Ascending aorta (tissue), 2 donors: ENCODE results near the gene EIF2S1. TPM values are rescaled to one million over a fixed set of nuclear protein-coding genes. Genes with fewer than 3 reads are reported as not detected.

Source experiments
- DNase-seq, 2 donors: peaks; one replicate each; pipeline ENCODE4 v3.0.0-alpha.2; 2019; ENCODE audit warnings: low spot score in 2 of 2
- H3K27ac ChIP-seq, 2 donors: fragments of 200-600 bp; sonication (generic); one replicate each; pipeline ENCODE4 v1.5.1; 2016 to 2017; ENCODE audit warnings: mild to moderate bottlenecking in 1 of 2
- H3K27me3 ChIP-seq: fragments of 200-600 bp; sonication (generic); one replicate; pipeline ENCODE4 v1.5.1; 2017
- H3K36me3 ChIP-seq, 2 donors: fragments of 200-600 bp; sonication (generic); one replicate each; pipeline ENCODE4 v1.5.1; 2016
- H3K4me1 ChIP-seq, 2 donors: fragments of 200-600 bp; sonication (generic); one replicate each; pipeline ENCODE4 v1.5.1; 2016 to 2017; ENCODE audit warnings: mild to moderate bottlenecking in 1 of 2
- H3K4me3 ChIP-seq, 2 donors: fragments of 200-600 bp; sonication (generic); one replicate each; pipeline ENCODE4 v1.5.1; 2016 to 2017; ENCODE audit warnings: mild to moderate bottlenecking in 1 of 2
- H3K9me3 ChIP-seq, 2 donors: fragments of 200-600 bp; sonication (generic); one replicate each; pipeline ENCODE4 v1.5.1; 2016
- CTCF ChIP-seq, 3 experiments: fragments of 200-600 bp in 2 of 3; fragments of 450-650 bp in 1 of 3; sonication (generic) in 2 of 3; IDR thresholded peaks; one replicate each; pipeline ENCODE4 v1.5.1; 2016 to 2019; ENCODE audit warnings: antibody characterized with exemption in 3 of 3, mild to moderate bottlenecking in 1 of 3, moderate library complexity in 1 of 3
- intact Hi-C: fragments of 100-400 bp; cut with DNase I; formaldehyde crosslinking; loops from one replicate; pipeline ENCODE4 v1.15.1; 2023
- total RNA-seq: library from RNA; depleted of rRNA; stranded (reverse); fragments of >200 nt; gene quantifications from one replicate; pipeline ENCODE4 v1.1.0, GENCODE V29; 2016

Gene EIF2S1
- total RNA-seq, 1 donor from 2014 or later = 55.1 TPM

GRCh38 chr14:67432050-67432564 is 72.0 kb downstream of the EIF2S1 start:
- no peak overlapping the region for H3K4me3 ChIP-seq
- H3K36me3 ChIP-seq = no peaks in the 10 kb centered on the region
- H3K27ac ChIP-seq = no peak overlapping the region
- no peaks in the 10 kb centered on the region for H3K9me3 ChIP-seq
- no peaks in the 10 kb centered on the region for H3K4me1 ChIP-seq
- no peaks in the 10 kb centered on the region for H3K27me3 ChIP-seq
- TF ChIP-seq CTCF (IDR thresholded peaks at IDR 0.05) = no peak
- no peak for DNase-seq
- intact Hi-C loops = no loop called here

- Histone ChIP-seq H3K27me3 (no peaks in the 10 kb centered on the region), H3K4me1 (no peaks in the 10 kb centered on the region), H3K9me3 (no peaks in the 10 kb centered on the region), H3K27ac (no peak overlapping the region), H3K36me3 (no peaks in the 10 kb centered on the region), H3K4me3 (no peak overlapping the region)
- intact Hi-C loops = no loop called here
- no peak for DNase-seq
- TF ChIP-seq CTCF (IDR thresholded peaks at IDR 0.05) = no peak
These were observed 75.5 kb downstream of the EIF2S1 start for GRCh38 chr14:67435603-67436002.

Other genes starting within 250 kb of the EIF2S1 start
- not detected for gene GARIN2, start 170.9 kb upstream of the EIF2S1 start, total RNA-seq
- gene PALS1, start 118.9 kb upstream of the EIF2S1 start, total RNA-seq = 155 TPM
- gene ATP6V1D, start 524 bp upstream of the EIF2S1 start, total RNA-seq = 27.6 TPM
- gene PLEK2, start 51.8 kb downstream of the EIF2S1 start, total RNA-seq = 0.53 TPM
- 5.5 TPM for gene TMEM229B, start 128.4 kb downstream of the EIF2S1 start, total RNA-seq
- 15.0 TPM for gene PLEKHH1, start 173.0 kb downstream of the EIF2S1 start, total RNA-seq
- 20.9 TPM for gene PIGH, start 239.9 kb downstream of the EIF2S1 start, total RNA-seq